Measurements from ENCODE around the gene MYZAP. TPM values are rescaled to one million over a fixed set of nuclear protein-coding genes. Genes with fewer than 3 reads are reported as not detected.

The MYZAP gene
- total and polyA plus RNA-seq, 2 of the 13 experiments (the other 11 are each of a cell fraction or from before 2014, with no cell fraction given) = not detected

DNA sequence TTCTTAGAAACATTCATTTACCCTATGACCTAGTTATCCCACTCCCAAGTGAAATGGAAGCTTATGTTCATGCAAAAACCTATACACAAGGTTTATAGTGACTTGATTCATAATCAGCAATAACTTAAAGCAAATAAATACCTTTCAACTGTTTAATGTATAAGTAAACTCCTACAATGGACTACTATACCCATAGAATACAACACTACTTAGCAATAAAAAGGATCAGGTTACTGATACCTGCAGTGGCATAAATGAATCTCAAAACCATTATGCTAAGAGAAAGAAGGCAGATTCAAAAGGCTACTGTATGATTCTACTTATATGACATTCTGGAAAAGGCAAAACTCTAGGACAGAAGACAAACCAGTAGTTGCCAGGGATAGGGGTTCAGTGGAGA is 106.5 kb downstream of the MYZAP start:
- DNase-seq (ENCODE audit: low spot score) (no peak), ATAC-seq (no peak), FAIRE-seq (no peak)
- no peak overlapping the region for H2AFZ ChIP-seq (ENCODE audit: low read length)
- no peaks in the 10 kb centered on the region for H3K4me1 ChIP-seq (ENCODE audit: insufficient read depth, low read length)
- H3K27me3 ChIP-seq (ENCODE audit: control insufficient read depth in 1 of 2, insufficient read depth in 2 of 2, low read length in 2 of 2) = peaks cover 0 to 14% of the 10 kb centered on the region in 2 experiments; a peak in 3 of 5 replicates
- ChIA-PET POLR2A (no interaction called here), CTCF (ENCODE audit: low intra/inter-chr PET ratio, low total read pairs) (no interaction called here)
- BruUV-seq (replicated peaks) = no TSS peak
- no peaks in the 10 kb centered on the region for H3K79me2 ChIP-seq (ENCODE audit: insufficient read depth, low read length)
- TF ChIP-seq ZNF839 (CRISPR knock-in tag; IDR thresholded peaks at IDR 0.05; ENCODE audit: borderline replicate concordance) (no peak), EHMT2 (IDR thresholded peaks at IDR 0.05; ENCODE audit: borderline replicate concordance, low read depth, low read length) (no peak), ZNF670 (CRISPR knock-in tag; IDR thresholded peaks at IDR 0.05; ENCODE audit: borderline replicate concordance) (no peak), NFE2 (CRISPR knock-in tag; IDR thresholded peaks at IDR 0.05) (no peak), RARG (CRISPR knock-in tag; IDR thresholded peaks at IDR 0.05; ENCODE audit: low read depth) (no peak), ZC3H4 (CRISPR knock-in tag; IDR thresholded peaks at IDR 0.05; ENCODE audit: borderline replicate concordance) (no peak), ZNF431 (CRISPR knock-in tag; IDR thresholded peaks at IDR 0.05; ENCODE audit: borderline replicate concordance, low read depth) (no peak)
- TF ChIP-seq, protein P1, sequence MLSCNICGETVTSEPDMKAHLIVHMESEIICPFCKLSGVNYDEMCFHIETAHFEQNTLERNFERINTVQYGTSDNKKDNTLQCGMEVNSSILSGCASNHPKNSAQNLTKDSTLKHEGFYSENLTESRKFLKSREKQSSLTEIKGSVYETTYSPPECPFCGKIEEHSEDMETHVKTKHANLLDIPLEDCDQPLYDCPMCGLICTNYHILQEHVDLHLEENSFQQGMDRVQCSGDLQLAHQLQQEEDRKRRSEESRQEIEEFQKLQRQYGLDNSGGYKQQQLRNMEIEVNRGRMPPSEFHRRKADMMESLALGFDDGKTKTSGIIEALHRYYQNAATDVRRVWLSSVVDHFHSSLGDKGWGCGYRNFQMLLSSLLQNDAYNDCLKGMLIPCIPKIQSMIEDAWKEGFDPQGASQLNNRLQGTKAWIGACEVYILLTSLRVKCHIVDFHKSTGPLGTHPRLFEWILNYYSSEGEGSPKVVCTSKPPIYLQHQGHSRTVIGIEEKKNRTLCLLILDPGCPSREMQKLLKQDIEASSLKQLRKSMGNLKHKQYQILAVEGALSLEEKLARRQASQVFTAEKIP (CRISPR knock-in tag; IDR thresholded peaks at IDR 0.05; ENCODE audit: borderline replicate concordance) = no peak
- TF ChIP-seq, protein P2, sequence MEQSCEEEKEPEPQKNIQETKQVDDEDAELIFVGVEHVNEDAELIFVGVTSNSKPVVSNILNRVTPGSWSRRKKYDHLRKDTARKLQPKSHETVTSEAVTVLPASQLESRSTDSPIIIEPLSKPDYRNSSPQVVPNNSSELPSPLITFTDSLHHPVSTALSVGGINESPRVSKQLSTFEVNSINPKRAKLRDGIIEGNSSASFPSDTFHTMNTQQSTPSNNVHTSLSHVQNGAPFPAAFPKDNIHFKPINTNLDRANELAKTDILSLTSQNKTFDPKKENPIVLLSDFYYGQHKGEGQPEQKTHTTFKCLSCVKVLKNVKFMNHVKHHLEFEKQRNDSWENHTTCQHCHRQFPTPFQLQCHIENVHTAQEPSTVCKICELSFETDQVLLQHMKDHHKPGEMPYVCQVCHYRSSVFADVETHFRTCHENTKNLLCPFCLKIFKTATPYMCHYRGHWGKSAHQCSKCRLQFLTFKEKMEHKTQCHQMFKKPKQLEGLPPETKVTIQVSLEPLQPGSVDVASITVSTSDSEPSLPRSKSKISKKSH (CRISPR knock-in tag; IDR thresholded peaks at IDR 0.05; ENCODE audit: borderline replicate concordance) = no peak
- intact Hi-C loops (cut with micrococcal nuclease; ENCODE audit: unreplicated experiment) (no loop called here), in situ Hi-C loops (cut with HindIII; ENCODE audit: extremely low pct_ligation_motif_present, low pct_unique_long_range_greater_than_20kb) (no loop called here)
- no peak overlapping the region for H3K4me2 ChIP-seq (ENCODE audit: low read depth, low read length)
- H3K9me3 ChIP-seq (ENCODE audit: low read length) = no peaks in the 10 kb centered on the region
- no peaks in the 10 kb centered on the region for H3K36me3 ChIP-seq (replicated peaks in 1 of 2; ENCODE audit: control insufficient read depth in 1 of 2, insufficient read depth in 2 of 2, low read length in 2 of 2)
- H4K20me1 ChIP-seq (ENCODE audit: insufficient read depth, low read length) = no peaks in the 10 kb centered on the region
- no peak overlapping the region for H3K9ac ChIP-seq (ENCODE audit: insufficient read depth, low read depth, low read length)
- H3K27ac ChIP-seq (ENCODE audit: extremely low read length, insufficient read depth, low read length) = no peak overlapping the region
- no peak overlapping the region for H3K4me3 ChIP-seq (replicated peaks in 1 of 3; ENCODE audit: insufficient read depth in 1 of 3, low read depth in 2 of 3, low read length in 3 of 3)
